ENCODE results near the gene SMCO2. TPM values are rescaled to one million over a fixed set of nuclear protein-coding genes. Genes with fewer than 3 reads are reported as not detected.

SMCO2 gene
- total and polyA plus RNA-seq, 2 of the 4 experiments (the other 2 are of a cell fraction): 0.19 TPM; not detected in 1

DNA sequence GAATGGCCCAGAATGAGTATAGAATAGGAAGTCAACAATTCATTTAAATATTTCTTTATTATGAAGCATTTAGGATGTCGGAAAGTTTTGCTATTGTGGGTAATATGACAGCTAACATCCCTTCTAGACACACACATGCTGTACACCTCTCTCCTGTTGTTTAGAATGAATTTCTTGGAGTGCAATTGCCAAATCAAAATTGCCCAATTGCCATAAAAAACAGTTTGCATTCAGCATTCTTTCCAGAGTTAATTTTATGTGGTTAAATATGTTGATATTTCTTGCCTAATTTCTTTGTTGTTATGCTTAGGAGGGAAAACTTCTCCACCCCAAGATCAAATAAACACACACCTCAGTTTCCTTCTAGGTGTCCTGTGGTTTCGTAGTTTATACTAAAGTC lies 16.9 kb upstream of the SMCO2 start:
- Histone ChIP-seq H2BK5ac (ENCODE audit: low read depth, low read length, poor library complexity, severe bottlenecking) (no peak overlapping the region), H2AK9ac (replicated peaks; ENCODE audit: low read depth, low read length, poor library complexity) (no peak overlapping the region), H2BK15ac (ENCODE audit: low read depth, low read length) (no peak overlapping the region), H4K5ac (ENCODE audit: low read depth, low read length) (no peak overlapping the region), H3K18ac (ENCODE audit: low read depth, low read length) (0 out of 2 replicates have a peak overlapping the region, but pooled peaks have one; percentile 4), H2BK20ac (ENCODE audit: low read depth, low read length) (no peak overlapping the region), H3K14ac (replicated peaks; ENCODE audit: low read depth, low read length) (no peak overlapping the region), H4K20me1 (ENCODE audit: insufficient read depth, low read length) (no peaks in the 10 kb centered on the region), H3K27me3 (ENCODE audit: control insufficient read depth, insufficient read depth, low read length) (no peaks in the 10 kb centered on the region), H3K79me1 (ENCODE audit: low read depth in 1 of 2, low read length in 2 of 2) (peaks cover 0 to under 1% of the 10 kb centered on the region in 2 experiments; a peak in 1 of 4 replicates), H2AFZ (replicated peaks; ENCODE audit: low read length, poor library complexity) (no peak overlapping the region), H2AK5ac (ENCODE audit: low read depth, low read length) (no peak overlapping the region), H3K9me3 (ENCODE audit: control insufficient read depth, insufficient read depth, low read length) (no peaks in the 10 kb centered on the region), H3K4me1 (ENCODE audit: control insufficient read depth, insufficient read depth, low read length) (peaks cover 4% of the 10 kb centered on the region), H3K27ac (ENCODE audit: insufficient read depth, low read length) (no peak overlapping the region), H3K4me2 (ENCODE audit: low read depth, low read length) (peak overlapping the region; percentile 38; the same call in 1 of the 2 replicates), H4K91ac (ENCODE audit: insufficient read depth, low read depth, low read length) (no peak overlapping the region), H3K23ac (ENCODE audit: low read depth, low read length) (no peak overlapping the region), H3K36me3 (ENCODE audit: control insufficient read depth, insufficient read depth, low read length) (no peaks in the 10 kb centered on the region), H3K9me1 (ENCODE audit: insufficient read depth, low read length) (no peaks in the 10 kb centered on the region), H3K56ac (ENCODE audit: extremely low read depth, insufficient read depth, low read length) (no peak overlapping the region), H3K9ac (ENCODE audit: low read depth, low read length) (no peak overlapping the region), H3K4ac (ENCODE audit: low read depth, low read length) (no peak overlapping the region), H2BK120ac (ENCODE audit: low read depth, low read length) (no peak overlapping the region), H3K4me3 (ENCODE audit: insufficient read depth, low read depth, low read length) (no peak overlapping the region), H4K8ac (ENCODE audit: low read depth in 2 of 2, low read length in 2 of 2) (no peak overlapping the region)
- in situ Hi-C loops (cut with MboI; ENCODE audit: low sequenced_read_pairs) (no loop called here), intact Hi-C loops (cut with micrococcal nuclease) (no loop called here), dilution Hi-C loops (cut with HindIII; ENCODE audit: low sequenced_read_pairs, unreplicated experiment) (no loop called here)
- WGBS, 2 experiments (ENCODE audit: extremely low coverage in 2 of 2, insufficient read length in 1 of 2): no CpG with 5 or more reads among the region's 2 CpGs
- DNase-seq (no peak), ATAC-seq (ENCODE audit: low read depth) (no peak)
- no TSS peak for BruUV-seq (replicated peaks)
- CTCF ChIA-PET: no interaction called here
- 0 out of 2 replicates have a peak, but pooled peaks have one; percentile 18 for TF ChIP-seq CEBPB (IDR thresholded peaks at IDR 0.05; ENCODE audit: low read depth, low read length)
- no peak for TF ChIP-seq NFE2L2 (IDR thresholded peaks at IDR 0.05; ENCODE audit: low read depth, low read length)
- POLR2A ChIA-PET (ENCODE audit: unreplicated experiment): no interaction called here
